Neuronal stem cell (in vitro differentiated cells): ENCODE measurements around the gene ATRN.

Experiments used
- DNase-seq: peaks from one replicate; pipeline ENCODE4 v3.0.0-alpha.2; 2013; ENCODE audit warnings: low spot score
- H2AFZ ChIP-seq: one replicate; pipeline ENCODE4 v1.6.1; 2013; ENCODE audit warnings: mild to moderate bottlenecking, low read length, inconsistent platforms
- H2AK5ac ChIP-seq: 2 replicates; pipeline ENCODE4 v1.6.1; 2013; ENCODE audit warnings: low read depth, mild to moderate bottlenecking, inconsistent platforms, low read length, moderate library complexity, mixed read lengths
- H2BK120ac ChIP-seq: 2 replicates; pipeline ENCODE4 v1.6.1; 2013; ENCODE audit warnings: low read depth, mild to moderate bottlenecking, inconsistent platforms, low read length, moderate library complexity, mixed read lengths
- H2BK12ac ChIP-seq: one replicate; pipeline ENCODE4 v1.6.1; 2013; ENCODE audit warnings: low read length, inconsistent platforms
- H2BK15ac ChIP-seq: 2 replicates; pipeline ENCODE4 v1.6.1; 2013; ENCODE audit warnings: mild to moderate bottlenecking, low read length, inconsistent platforms, mixed read lengths
- H2BK5ac ChIP-seq: one replicate; pipeline ENCODE4 v1.6.1; 2013; ENCODE audit warnings: inconsistent platforms, mild to moderate bottlenecking, low read length, moderate library complexity
- H3K14ac ChIP-seq: one replicate; pipeline ENCODE4 v1.6.1; 2013; ENCODE audit warnings: low read length, inconsistent platforms
- H3K18ac ChIP-seq: 2 replicates; pipeline ENCODE4 v1.6.1; 2013; ENCODE audit warnings: low read length, inconsistent platforms
- H3K23ac ChIP-seq: 2 replicates; pipeline ENCODE4 v1.6.1; 2013; ENCODE audit warnings: low read depth, mild to moderate bottlenecking, mixed read lengths, low read length, inconsistent platforms; ENCODE audit not compliant: poor library complexity
- H3K27ac ChIP-seq: replicated peaks from 3 replicates; pipeline ENCODE4 v1.5.1; 2013; ENCODE audit warnings: low read length, inconsistent platforms
- H3K27me3 ChIP-seq, 3 experiments: 2 replicates each; pipeline ENCODE4 v1.6.1; 2013; ENCODE audit warnings: low read length in 3 of 3, mild to moderate bottlenecking in 2 of 3, inconsistent platforms in 1 of 3, low read depth in 1 of 3, mixed read lengths in 1 of 3, moderate library complexity in 1 of 3; ENCODE audit not compliant: control insufficient read depth in 3 of 3, insufficient read depth in 3 of 3
- H3K36me3 ChIP-seq, 2 donors: replicated peaks in 1 of 2; 2 replicates each; pipeline ENCODE4 v1.6.1; 2013; ENCODE audit warnings: low read length in 2 of 2; ENCODE audit not compliant: control insufficient read depth in 2 of 2, insufficient read depth in 2 of 2
- H3K4ac ChIP-seq: 2 replicates; pipeline ENCODE4 v1.6.1; 2013; ENCODE audit warnings: inconsistent platforms, mild to moderate bottlenecking, low read length, moderate library complexity
- H3K4me1 ChIP-seq, 2 donors: 1 replicate in 1 of 2; 2 replicates in 1 of 2; pipeline ENCODE4 v1.6.1; 2013; ENCODE audit warnings: low read length in 2 of 2, low read depth in 1 of 2; ENCODE audit not compliant: control insufficient read depth in 2 of 2, insufficient read depth in 1 of 2
- H3K4me2 ChIP-seq: one replicate; pipeline ENCODE4 v1.6.1; 2013; ENCODE audit warnings: mild to moderate bottlenecking, low read length, inconsistent platforms; ENCODE audit not compliant: insufficient read depth, poor library complexity, severe bottlenecking
- H3K4me3 ChIP-seq, 2 donors: 2 replicates each; pipeline ENCODE4 v1.5.1; 2013; ENCODE audit warnings: low read length in 2 of 2, mild to moderate bottlenecking in 2 of 2, inconsistent platforms in 1 of 2, moderate library complexity in 1 of 2
- H3K79me1 ChIP-seq: one replicate; pipeline ENCODE4 v1.6.1; 2013; ENCODE audit warnings: low read depth, mild to moderate bottlenecking, inconsistent platforms, low read length, moderate library complexity
- H3K9ac ChIP-seq: one replicate; pipeline ENCODE4 v1.6.1; 2013; ENCODE audit warnings: mild to moderate bottlenecking, low read depth, low read length, inconsistent platforms; ENCODE audit not compliant: poor library complexity
- H3K9me3 ChIP-seq, 2 donors: replicated peaks in 1 of 2; 2 replicates each; pipeline versions ENCODE3 to v1.6.1; 2013; ENCODE audit warnings: low read length in 2 of 2, mild to moderate bottlenecking in 2 of 2, inconsistent platforms in 1 of 2, low read depth in 1 of 2, mixed read lengths in 1 of 2, moderate library complexity in 1 of 2; ENCODE audit not compliant: control insufficient read depth in 2 of 2, insufficient read depth in 1 of 2
- H4K8ac ChIP-seq: one replicate; pipeline ENCODE4 v1.6.1; 2013; ENCODE audit warnings: low read depth, mild to moderate bottlenecking, inconsistent platforms, low read length, moderate library complexity
- H4K91ac ChIP-seq: one replicate; pipeline ENCODE4 v1.6.1; 2013; ENCODE audit warnings: low read length, low read depth, mild to moderate bottlenecking, inconsistent platforms; ENCODE audit not compliant: poor library complexity
- WGBS, 2 donors: extraction: QIAGEN DNeasy Blood & Tissue Kit; methylation state at CpG; one replicate each; pipeline ENCODE4 v1.1.7; 2013; ENCODE audit warnings: missing lambda C conversion rate in 2 of 2, mixed read lengths in 1 of 2; ENCODE audit not compliant: insufficient read length in 2 of 2, insufficient replicate concordance in 1 of 2; ENCODE audit errors: extremely low coverage in 2 of 2; 5-methylcytosine and 5-hydroxymethylcytosine counted together

The ATRN gene

GRCh38 chr20:3606021-3606420, 135.2 kb downstream of the ATRN start:
- Histone ChIP-seq H3K27ac (no peak overlapping the region), H3K4ac (no peak overlapping the region)

GRCh38 chr20:3611901-3612300, 141.1 kb downstream of the ATRN start:
- no CpG with 5 or more reads among the region's 1 CpG for WGBS, 2 donors
- Histone ChIP-seq H2BK120ac (no peak overlapping the region), H2BK15ac (no peak overlapping the region), H3K18ac (no peak overlapping the region), H4K8ac (no peak overlapping the region), H3K14ac (no peak overlapping the region), H3K23ac (no peak overlapping the region), H3K4me1 (peaks cover 0 to 7% of the 10 kb centered on the region in 2 donors), H3K36me3 (peaks cover 2 to 4% of the 10 kb centered on the region in 2 donors), H2AK5ac (no peak overlapping the region), H3K9me3 (no peaks in the 10 kb centered on the region), H3K4me3 (no peak overlapping the region), H4K91ac (no peak overlapping the region), H2AFZ (no peak overlapping the region), H3K4ac (no peak overlapping the region), H2BK12ac (no peak overlapping the region), H3K9ac (no peak overlapping the region), H3K79me1 (no peaks in the 10 kb centered on the region), H3K4me2 (no peak overlapping the region), H3K27ac (no peak overlapping the region), H3K27me3 (no peaks in the 10 kb centered on the region), H2BK5ac (no peak overlapping the region)
- no peak for DNase-seq

More at GRCh38 chr20:3606021-3606420, 135.2 kb downstream of the ATRN start:
- Histone ChIP-seq H4K8ac (no peak overlapping the region), H2BK120ac (no peak overlapping the region), H3K4me3 (no peak overlapping the region), H3K9me3 (no peaks in the 10 kb centered on the region), H3K4me1 (no peaks in the 10 kb centered on the region), H3K9ac (no peak overlapping the region), H2BK5ac (no peak overlapping the region), H3K18ac (no peak overlapping the region), H4K91ac (no peak overlapping the region), H3K14ac (no peak overlapping the region), H3K4me2 (no peak overlapping the region), H2BK15ac (no peak overlapping the region), H3K23ac (no peak overlapping the region), H3K27me3 (no peaks in the 10 kb centered on the region), H3K36me3 (peaks cover 3 to 30% of the 10 kb centered on the region in 2 donors), H3K79me1 (no peaks in the 10 kb centered on the region), H2AK5ac (no peak overlapping the region), H2BK12ac (no peak overlapping the region), H2AFZ (no peak overlapping the region)
- no peak for DNase-seq
- WGBS, 2 donors = no CpG with 5 or more reads among the region's 3 CpGs

- WGBS, 2 donors = no CpG with 5 or more reads among the region's 10 CpGs
- no peak overlapping the region for H2BK12ac ChIP-seq
Measured at GRCh38 chr20:3612795-3613572, 142.2 kb downstream of the ATRN start.

GRCh38 chr20:3613821-3614440, 143.1 kb downstream of the ATRN start:
- no peak overlapping the region for H3K14ac ChIP-seq
- no peak overlapping the region for H3K9ac ChIP-seq
- no CpG with 5 or more reads among the region's 9 CpGs for WGBS, 2 donors
- no peak overlapping the region for H3K4me2 ChIP-seq
- H3K9me3 ChIP-seq = no peaks in the 10 kb centered on the region
- H3K27me3 ChIP-seq = no peaks in the 10 kb centered on the region
- H2BK5ac ChIP-seq = no peak overlapping the region
- no peak overlapping the region for H3K27ac ChIP-seq
- H2BK15ac ChIP-seq = no peak overlapping the region
- H3K18ac ChIP-seq = no peak overlapping the region
- H2AFZ ChIP-seq = no peak overlapping the region
- H4K8ac ChIP-seq = no peak overlapping the region
- H2AK5ac ChIP-seq = no peak overlapping the region
- peaks cover 0 to 2% of the 10 kb centered on the region in 2 donors for H3K36me3 ChIP-seq
- no peak overlapping the region for H2BK120ac ChIP-seq
- H3K4ac ChIP-seq = no peak overlapping the region
- DNase-seq = no peak
- H4K91ac ChIP-seq = no peak overlapping the region
- H3K4me1 ChIP-seq = peaks cover 0 to 7% of the 10 kb centered on the region in 2 donors
- no peak overlapping the region for H3K23ac ChIP-seq
- no peak overlapping the region for H2BK12ac ChIP-seq
- H3K4me3 ChIP-seq = no peak overlapping the region
- H3K79me1 ChIP-seq = no peaks in the 10 kb centered on the region

More at GRCh38 chr20:3612795-3613572, 142.2 kb downstream of the ATRN start:
- Histone ChIP-seq H2BK120ac (no peak overlapping the region), H3K18ac (no peak overlapping the region), H2AFZ (no peak overlapping the region), H3K4me3 (no peak overlapping the region), H4K8ac (no peak overlapping the region), H3K14ac (no peak overlapping the region), H3K79me1 (no peaks in the 10 kb centered on the region), H3K4me2 (no peak overlapping the region), H2BK15ac (no peak overlapping the region), H3K9me3 (no peaks in the 10 kb centered on the region), H4K91ac (no peak overlapping the region), H3K4ac (no peak overlapping the region), H3K23ac (no peak overlapping the region), H3K9ac (no peak overlapping the region), H3K27ac (no peak overlapping the region), H2AK5ac (no peak overlapping the region), H2BK5ac (no peak overlapping the region), H3K27me3 (no peaks in the 10 kb centered on the region), H3K36me3 (peaks cover 2% of the 10 kb centered on the region in 2 donors), H3K4me1 (peaks cover 0 to 7% of the 10 kb centered on the region in 2 donors)
- DNase-seq = no peak
